H4 (cell line): ENCODE measurements around the gene FAM161A. TPM values are rescaled to one million over a fixed set of nuclear protein-coding genes. Genes with fewer than 3 reads are reported as not detected.
"Not testable (repeated sequence)": the region's sequence is repeated elsewhere in the genome, so short reads cannot be mapped to it uniquely, and the experiment has no call there.

Experiments
- DNase-seq: peaks from one replicate; pipeline ENCODE4 v3.0.0-alpha.2; 2015; ENCODE audit warnings: low spot score
- total RNA-seq: library from RNA; depleted of rRNA; stranded (reverse); fragments of >200 nt; shearing (Covaris generic); gene quantifications from 2 replicates; pipeline ENCODE4 v1.2.3, GENCODE V29; 2014

FAM161A gene
- total RNA-seq, 1 experiment from 2014 or later, result 1.5 TPM

- no peak for DNase-seq
These were observed 19.0 kb downstream of the FAM161A start for GRCh38 chr2:61834893-61835292.

DNA sequence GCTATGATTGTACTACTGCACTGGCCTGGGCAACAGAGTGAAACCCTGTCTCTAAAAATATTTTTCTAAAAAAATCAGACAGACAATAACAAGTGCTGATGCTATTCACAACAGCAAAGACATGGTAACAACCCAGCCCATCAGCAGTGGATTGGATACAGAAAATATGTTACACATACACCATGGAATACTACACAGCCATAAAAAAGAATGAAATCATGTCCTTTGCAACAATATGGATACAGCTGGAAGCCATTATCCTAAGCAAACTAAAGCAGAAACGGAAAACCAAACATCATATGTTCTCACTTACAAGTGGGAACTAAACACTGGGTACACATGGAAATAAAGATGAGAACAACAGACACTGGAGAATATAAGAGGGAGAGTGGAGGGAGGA, 19.9 kb downstream of the FAM161A start:
- no peak for DNase-seq

DNA sequence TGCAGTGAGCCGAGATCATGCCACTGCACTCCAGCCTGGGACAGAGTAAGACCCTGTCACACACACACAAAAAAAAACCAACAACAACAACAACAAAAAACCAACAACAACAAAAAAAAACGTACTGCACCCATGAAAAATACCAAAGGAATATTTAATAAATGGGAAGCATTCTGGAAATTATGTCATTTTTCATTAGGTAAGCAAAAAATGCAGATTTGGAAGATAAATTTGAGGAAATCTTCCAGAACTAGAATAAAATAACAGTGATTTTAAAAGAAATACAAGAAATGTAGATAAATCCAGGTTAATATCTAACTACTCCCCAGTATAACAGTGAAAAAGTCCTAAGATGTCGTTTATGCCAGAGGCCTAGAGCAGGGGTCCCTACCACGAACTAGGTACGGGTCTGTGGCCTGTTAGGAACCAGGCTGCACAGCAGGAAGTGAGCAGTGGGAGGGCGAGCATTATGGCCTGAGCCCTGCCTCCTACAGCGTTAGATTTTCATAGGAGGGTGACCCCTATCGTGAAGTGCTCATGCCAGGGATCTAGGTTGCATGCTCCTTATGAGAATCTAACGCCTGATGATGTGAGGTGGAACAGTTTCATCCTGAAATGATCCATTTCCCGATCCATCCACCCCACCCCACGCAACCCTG, 21.5 kb downstream of the FAM161A start:
- no peak for DNase-seq

GRCh38 chr2:61822255-61822654, 31.6 kb downstream of the FAM161A start:
- no peak for DNase-seq

DNA sequence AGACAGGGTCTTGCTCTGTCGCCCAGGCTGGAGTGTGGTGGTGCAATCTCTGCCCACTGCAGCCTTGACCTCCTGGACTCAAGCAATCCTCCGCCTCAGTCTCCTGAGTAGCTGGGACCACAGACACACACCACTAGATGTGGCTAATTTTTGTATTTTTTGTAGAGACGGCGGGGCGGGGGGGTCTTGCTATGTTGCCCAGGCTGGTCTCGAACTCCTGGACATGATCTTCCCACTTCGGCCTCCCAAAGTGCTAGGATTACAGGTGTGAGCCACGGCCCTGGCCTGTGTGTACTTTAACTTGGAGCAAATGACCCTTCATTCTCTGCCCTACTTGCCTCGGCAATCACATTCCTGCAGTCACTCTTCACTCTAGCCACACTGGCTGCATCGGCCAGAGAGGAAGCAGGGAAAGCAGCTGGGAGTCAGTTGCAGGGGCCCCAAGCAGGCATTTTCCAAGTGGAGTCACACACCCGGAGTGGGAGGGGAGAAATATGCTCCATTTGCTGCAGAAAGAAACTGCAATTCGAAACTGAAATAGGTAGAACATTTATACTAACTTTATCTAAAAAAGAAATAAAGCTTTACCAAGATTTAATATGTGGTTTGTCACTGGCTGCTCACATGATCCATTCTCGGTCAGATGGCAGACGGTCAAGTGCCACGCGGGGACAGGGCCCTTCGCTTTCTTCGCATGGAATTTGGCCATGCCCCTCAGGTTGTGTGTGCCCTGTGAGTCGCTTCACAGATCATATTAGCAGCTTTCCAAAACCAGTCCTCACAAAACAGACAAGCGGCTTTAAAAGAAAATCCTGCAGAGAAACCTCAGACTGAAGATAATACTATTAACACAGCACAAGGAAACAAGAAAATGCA, 37.1 kb downstream of the FAM161A start:
- no peak for DNase-seq

GRCh38 chr2:61814539-61815160, 39.2 kb downstream of the FAM161A start:
- DNase-seq, result no peak

DNA sequence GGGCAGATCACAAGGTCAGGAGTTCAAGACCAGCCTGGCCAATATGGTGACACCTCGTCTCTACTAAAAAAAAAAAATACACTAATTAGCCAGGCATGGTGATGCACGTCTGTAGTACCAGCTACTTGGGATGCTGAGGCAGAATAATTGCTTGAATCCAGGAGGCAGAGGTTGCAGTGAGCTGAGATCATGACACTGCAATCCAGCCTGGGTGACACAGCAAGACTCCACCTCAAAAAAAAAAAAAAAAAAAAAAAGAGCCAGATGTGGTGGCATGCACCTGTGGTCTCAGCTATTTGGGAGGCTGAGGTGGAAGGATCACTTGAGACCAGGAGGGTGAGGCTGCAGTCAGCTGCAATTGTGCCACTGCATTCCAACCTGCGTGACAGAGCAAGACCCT, 40.5 kb downstream of the FAM161A start:
- not testable (repeated sequence) for DNase-seq

DNA sequence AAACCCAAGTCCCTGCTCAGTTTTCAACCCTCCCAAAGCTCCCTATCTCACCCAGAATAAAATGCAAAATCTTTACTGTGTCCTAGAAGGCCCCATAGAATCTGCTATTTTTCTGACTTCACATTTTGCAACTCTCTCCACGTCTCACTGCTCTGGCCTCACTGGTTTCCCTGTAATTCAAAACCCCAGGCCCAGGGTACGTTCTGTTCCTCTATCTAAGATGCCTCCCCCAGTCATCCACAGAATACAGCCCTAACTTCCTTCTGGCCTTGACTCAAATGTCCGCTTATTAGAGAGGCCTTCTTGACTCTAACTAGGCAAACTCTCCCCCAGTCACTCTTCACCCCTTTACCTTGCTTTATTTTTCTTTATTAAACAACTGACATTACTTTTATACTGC, 42.0 kb downstream of the FAM161A start:
- DNase-seq, result no peak

DNA sequence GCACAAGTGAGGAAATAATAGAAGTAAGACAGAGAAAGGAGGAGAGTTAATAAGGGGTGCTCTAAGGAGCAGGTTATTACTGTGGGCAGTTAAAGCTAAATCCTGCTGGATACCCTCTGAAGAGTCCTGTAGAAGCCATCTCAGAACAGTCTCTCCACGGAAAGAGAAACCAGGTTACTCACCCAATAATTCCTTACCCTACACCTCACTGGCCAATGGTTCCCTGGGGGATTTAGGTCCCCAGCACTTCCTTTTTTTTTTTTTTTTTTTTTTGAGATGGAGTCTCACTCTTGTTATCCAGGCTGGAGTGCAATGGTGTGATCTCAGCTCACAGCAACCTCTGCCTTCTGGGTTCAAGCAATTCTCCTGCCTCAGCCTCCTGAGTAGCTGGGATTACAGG, 43.7 kb downstream of the FAM161A start:
- DNase-seq, result not testable (repeated sequence)

GRCh38 chr2:61808693-61809092, 45.2 kb downstream of the FAM161A start:
- not testable (repeated sequence) for DNase-seq

GRCh38 chr2:61807036-61807757, 46.7 kb downstream of the FAM161A start:
- DNase-seq, result no peak

- no peak for DNase-seq
These were observed 51.3 kb downstream of the FAM161A start for GRCh38 chr2:61802548-61802947.

GRCh38 chr2:61799099-61799498, 54.8 kb downstream of the FAM161A start:
- DNase-seq, result no peak

DNA sequence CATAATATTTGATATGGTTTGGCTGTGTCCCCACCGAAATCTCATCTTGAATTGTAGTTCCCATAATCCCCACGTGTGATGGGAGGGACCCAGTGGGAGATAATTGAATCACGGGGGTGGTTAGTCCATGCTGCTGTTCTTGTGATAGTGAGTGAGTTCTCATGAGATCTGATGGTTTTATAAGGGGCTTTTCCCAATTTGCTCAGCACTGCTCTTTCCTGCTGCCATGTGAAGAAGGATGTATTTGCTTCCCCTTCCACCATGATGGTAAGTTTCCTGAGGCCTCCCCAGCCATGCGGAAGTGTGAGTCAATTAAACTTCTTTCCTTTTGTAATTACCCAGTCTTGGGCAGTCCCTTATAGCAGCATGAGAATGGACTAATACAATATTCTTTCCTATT, 56.4 kb downstream of the FAM161A start:
- not testable (repeated sequence) for DNase-seq

- no peak for DNase-seq
These were observed 58.5 kb downstream of the FAM161A start for GRCh38 chr2:61795408-61795807.

DNA sequence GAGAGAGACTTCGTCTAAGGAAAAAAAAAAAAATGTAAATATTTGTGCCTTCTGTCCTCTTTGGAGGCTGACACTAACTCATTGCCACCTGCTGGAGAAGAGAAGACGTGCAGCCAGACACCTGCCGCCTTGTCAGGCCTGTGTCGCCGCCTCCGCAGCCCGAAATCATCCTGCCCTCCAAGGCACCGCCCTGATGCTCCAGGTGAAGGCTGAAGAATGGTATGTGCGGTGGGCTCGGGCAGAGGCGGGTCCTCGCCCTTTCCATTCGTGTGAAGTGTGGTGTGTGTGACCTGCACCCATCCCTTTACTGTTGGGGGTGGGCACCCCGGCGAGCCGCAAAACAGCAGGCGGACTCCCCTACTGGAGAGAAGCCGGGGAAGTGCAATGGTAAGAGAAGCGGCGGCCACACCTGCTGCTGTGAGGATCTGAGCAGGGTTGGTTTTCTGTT, 60.4 kb downstream of the FAM161A start:
- peak; percentile 57 for DNase-seq

DNA sequence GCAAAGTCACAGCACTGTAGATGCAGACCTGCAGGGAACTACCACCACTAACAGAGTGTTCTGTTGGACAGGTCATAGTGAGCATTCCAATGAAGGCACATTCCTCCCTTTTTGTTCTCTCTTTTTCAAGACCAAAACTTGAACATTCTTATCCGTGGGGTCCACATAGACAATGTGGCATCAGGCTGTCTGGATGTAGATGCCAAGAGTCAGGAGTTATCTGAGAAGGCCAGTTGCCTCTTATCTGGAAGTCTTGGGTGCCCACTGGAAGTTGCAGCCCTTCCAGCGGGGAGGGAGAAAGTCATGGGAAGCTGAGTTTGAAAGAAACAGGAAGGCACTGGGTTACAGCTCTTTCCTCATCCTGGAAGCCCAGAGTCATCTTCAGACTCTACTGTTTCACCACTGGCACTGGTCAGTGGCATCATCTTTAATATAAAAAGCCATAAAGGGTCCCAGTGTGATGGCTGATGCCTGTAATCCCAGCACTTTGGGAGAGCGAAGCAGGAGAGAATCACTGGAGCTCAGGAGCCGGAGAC, 61.4 kb downstream of the FAM161A start:
- no peak for DNase-seq

DNA sequence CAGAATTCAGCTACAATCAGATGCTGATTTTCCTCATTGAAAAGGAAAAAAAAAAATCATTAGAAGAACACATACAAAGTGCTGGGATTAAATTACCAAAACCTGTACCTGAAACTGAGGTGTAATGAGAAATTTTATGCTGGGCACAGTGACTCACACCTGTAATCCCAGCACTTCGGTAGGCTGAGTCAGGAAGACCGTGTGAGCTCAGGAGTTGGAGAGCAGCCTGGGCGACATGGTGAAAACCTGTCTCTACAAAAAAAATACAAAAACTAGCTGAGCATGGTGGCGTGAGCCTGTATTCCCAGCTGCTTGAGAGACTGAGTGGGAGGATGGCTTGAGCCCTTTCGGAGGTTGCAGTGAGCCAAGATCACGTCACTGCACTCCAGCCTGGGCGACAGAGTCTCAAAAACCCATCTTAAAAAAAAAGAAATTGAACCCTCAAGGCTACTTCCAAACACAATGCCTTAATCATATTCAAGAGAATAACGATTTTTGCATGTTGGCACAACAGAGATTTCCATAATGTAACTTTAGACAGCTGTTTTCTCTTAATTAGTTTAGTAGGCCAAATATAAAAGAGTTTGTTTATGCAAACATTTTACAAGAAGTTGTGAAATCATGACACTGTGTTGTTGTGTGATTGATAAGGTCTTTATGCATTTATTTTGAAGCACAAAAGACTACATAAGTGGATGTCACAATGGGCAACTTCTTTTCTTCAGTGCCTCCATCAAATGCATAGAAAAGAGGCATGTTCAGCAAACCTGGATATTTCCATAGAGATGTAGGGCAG, 63.9 kb downstream of the FAM161A start:
- no peak for DNase-seq

- no peak for DNase-seq
These were observed 65.8 kb downstream of the FAM161A start for GRCh38 chr2:61787941-61788563.

DNA sequence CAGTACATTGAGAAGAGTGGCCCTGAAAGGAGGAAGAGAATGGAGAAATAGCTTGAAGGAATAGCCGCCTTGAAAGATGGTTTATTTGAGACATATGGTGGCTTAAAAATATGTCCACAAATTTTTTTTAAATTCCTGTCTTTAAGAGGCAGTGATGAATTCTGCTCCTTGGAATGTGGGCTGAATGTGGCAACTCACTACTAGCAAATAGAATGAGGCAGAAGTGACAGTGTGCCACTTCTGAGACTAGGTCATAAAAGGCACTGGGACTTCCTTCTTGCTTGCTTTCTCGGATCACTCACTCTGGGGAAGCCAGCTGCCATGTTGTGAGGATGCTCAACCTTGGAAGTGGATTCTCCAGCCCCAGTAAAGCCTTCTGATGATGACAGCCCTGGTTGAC, 67.0 kb downstream of the FAM161A start:
- DNase-seq, result no peak
